ENCODE results near the gene PIP5K1B. TPM values are rescaled to one million over a fixed set of nuclear protein-coding genes. Genes with fewer than 3 reads are reported as not detected.

Gene PIP5K1B
- total RNA-seq, 1 experiment from 2014 or later = 5.2 TPM

DNA sequence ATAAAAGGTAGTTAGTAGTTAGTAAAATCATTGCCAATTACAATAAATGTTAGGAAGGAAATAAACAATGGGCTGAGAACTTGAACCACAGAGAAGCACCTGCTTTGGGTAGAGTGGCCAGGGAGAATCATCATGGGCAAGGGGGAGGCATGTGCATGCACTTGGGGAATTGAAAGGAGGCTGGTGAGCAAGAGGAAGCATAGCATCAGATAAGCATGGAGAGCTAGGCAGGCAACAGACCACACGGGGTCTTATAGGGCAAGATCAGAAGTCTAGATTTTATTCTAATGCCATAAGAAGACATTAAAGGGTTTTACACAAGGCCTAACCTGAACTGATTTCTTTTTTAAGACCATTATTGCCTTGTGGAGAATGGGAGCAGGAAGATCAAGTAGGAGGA is 93.4 kb downstream of the PIP5K1B start:
- ATAC-seq = no peak
- H3K27ac Mint-ChIP-seq = no peak overlapping the region
- no peaks in the 10 kb centered on the region for H3K36me3 Mint-ChIP-seq
- POLR2A ChIA-PET = no interaction called here
- DNase-seq (ENCODE audit: low spot score) = no peak
- H3K9me3 Mint-ChIP-seq = no peaks in the 10 kb centered on the region
- no peaks in the 10 kb centered on the region for H3K27me3 Mint-ChIP-seq (ENCODE audit: low read depth)
- TF ChIP-seq, protein P1, sequence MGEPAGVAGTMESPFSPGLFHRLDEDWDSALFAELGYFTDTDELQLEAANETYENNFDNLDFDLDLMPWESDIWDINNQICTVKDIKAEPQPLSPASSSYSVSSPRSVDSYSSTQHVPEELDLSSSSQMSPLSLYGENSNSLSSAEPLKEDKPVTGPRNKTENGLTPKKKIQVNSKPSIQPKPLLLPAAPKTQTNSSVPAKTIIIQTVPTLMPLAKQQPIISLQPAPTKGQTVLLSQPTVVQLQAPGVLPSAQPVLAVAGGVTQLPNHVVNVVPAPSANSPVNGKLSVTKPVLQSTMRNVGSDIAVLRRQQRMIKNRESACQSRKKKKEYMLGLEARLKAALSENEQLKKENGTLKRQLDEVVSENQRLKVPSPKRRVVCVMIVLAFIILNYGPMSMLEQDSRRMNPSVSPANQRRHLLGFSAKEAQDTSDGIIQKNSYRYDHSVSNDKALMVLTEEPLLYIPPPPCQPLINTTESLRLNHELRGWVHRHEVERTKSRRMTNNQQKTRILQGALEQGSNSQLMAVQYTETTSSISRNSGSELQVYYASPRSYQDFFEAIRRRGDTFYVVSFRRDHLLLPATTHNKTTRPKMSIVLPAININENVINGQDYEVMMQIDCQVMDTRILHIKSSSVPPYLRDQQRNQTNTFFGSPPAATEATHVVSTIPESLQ (CRISPR knock-in tag; IDR thresholded peaks at IDR 0.05) = no peak
- TF ChIP-seq, protein P2, sequence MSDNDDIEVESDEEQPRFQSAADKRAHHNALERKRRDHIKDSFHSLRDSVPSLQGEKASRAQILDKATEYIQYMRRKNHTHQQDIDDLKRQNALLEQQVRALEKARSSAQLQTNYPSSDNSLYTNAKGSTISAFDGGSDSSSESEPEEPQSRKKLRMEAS (CRISPR knock-in tag; IDR thresholded peaks at IDR 0.05) = no peak
- no peak for TF ChIP-seq ZNF671 (CRISPR knock-in tag; IDR thresholded peaks at IDR 0.05)
- TF ChIP-seq, protein P3, sequence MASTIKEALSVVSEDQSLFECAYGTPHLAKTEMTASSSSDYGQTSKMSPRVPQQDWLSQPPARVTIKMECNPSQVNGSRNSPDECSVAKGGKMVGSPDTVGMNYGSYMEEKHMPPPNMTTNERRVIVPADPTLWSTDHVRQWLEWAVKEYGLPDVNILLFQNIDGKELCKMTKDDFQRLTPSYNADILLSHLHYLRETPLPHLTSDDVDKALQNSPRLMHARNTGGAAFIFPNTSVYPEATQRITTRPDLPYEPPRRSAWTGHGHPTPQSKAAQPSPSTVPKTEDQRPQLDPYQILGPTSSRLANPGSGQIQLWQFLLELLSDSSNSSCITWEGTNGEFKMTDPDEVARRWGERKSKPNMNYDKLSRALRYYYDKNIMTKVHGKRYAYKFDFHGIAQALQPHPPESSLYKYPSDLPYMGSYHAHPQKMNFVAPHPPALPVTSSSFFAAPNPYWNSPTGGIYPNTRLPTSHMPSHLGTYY (CRISPR knock-in tag; IDR thresholded peaks at IDR 0.05) = no peak
- TF ChIP-seq, protein P4, sequence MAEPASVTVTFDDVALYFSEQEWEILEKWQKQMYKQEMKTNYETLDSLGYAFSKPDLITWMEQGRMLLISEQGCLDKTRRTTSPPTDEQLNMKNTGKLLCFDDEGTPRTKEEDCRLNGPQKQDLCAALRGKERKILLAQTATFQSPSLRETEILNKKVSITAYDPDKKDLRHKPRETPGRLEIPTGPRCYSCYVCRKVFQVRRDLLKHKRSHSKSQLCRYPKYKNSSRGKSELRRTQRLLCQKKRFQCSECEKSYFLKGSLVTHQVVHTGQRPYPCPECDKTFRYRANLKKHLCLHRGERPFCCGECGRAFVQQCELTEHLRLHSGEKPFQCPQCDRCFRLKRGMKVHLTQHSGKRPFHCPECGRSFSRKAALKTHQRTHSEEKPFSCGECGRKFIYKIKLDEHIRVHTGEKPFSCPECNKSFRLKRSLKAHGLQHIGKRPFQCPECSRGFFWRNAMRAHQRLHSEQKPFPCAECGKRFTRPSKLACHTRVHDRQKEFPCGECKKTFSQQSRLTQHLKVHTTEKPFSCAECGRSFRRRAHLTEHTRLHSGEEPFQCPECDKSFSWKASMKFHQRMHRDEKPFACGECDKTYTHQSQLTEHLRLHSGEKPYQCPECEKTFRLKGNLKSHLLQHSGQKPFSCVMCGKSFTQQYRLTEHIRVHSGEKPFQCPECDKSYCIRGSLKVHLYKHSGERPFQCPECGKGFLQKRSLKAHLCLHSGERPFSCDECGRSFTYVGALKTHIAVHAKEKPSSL (CRISPR knock-in tag; conservative IDR thresholded peaks at IDR 0.05) = no peak
- no peak for TF ChIP-seq NFE2L1 (CRISPR knock-in tag; IDR thresholded peaks at IDR 0.05)
- no peak for TF ChIP-seq IRF2 (CRISPR knock-in tag; IDR thresholded peaks at IDR 0.05; ENCODE audit: borderline replicate concordance, low read depth)
- no peak for TF ChIP-seq NR2C2 (CRISPR knock-in tag; IDR thresholded peaks at IDR 0.05)
- TF ChIP-seq TCF7 (CRISPR knock-in tag; IDR thresholded peaks at IDR 0.05; ENCODE audit: low read depth) = no peak
- TF ChIP-seq, protein P5, sequence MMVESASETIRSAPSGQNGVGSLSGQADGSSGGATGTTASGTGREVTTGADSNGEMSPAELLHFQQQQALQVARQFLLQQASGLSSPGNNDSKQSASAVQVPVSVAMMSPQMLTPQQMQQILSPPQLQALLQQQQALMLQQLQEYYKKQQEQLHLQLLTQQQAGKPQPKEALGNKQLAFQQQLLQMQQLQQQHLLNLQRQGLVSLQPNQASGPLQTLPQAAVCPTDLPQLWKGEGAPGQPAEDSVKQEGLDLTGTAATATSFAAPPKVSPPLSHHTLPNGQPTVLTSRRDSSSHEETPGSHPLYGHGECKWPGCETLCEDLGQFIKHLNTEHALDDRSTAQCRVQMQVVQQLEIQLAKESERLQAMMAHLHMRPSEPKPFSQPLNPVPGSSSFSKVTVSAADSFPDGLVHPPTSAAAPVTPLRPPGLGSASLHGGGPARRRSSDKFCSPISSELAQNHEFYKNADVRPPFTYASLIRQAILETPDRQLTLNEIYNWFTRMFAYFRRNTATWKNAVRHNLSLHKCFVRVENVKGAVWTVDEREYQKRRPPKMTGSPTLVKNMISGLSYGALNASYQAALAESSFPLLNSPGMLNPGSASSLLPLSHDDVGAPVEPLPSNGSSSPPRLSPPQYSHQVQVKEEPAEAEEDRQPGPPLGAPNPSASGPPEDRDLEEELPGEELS (CRISPR knock-in tag; IDR thresholded peaks at IDR 0.05) = no peak
- TF ChIP-seq GABPB1 (CRISPR knock-in tag; IDR thresholded peaks at IDR 0.05) = no peak
- TF ChIP-seq FOXJ3 (CRISPR knock-in tag; IDR thresholded peaks at IDR 0.05; ENCODE audit: borderline replicate concordance) = no peak
- TF ChIP-seq ZNF317 (CRISPR knock-in tag; IDR thresholded peaks at IDR 0.05; ENCODE audit: borderline replicate concordance, low read depth) = no peak
- TF ChIP-seq, protein P6, sequence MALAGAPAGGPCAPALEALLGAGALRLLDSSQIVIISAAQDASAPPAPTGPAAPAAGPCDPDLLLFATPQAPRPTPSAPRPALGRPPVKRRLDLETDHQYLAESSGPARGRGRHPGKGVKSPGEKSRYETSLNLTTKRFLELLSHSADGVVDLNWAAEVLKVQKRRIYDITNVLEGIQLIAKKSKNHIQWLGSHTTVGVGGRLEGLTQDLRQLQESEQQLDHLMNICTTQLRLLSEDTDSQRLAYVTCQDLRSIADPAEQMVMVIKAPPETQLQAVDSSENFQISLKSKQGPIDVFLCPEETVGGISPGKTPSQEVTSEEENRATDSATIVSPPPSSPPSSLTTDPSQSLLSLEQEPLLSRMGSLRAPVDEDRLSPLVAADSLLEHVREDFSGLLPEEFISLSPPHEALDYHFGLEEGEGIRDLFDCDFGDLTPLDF (CRISPR knock-in tag; IDR thresholded peaks at IDR 0.05) = no peak
- no peak for TF ChIP-seq MXD4 (CRISPR knock-in tag; IDR thresholded peaks at IDR 0.05; ENCODE audit: borderline replicate concordance)
- no peak for TF ChIP-seq SMAD4 (CRISPR knock-in tag; IDR thresholded peaks at IDR 0.05)
- TF ChIP-seq, protein P7, sequence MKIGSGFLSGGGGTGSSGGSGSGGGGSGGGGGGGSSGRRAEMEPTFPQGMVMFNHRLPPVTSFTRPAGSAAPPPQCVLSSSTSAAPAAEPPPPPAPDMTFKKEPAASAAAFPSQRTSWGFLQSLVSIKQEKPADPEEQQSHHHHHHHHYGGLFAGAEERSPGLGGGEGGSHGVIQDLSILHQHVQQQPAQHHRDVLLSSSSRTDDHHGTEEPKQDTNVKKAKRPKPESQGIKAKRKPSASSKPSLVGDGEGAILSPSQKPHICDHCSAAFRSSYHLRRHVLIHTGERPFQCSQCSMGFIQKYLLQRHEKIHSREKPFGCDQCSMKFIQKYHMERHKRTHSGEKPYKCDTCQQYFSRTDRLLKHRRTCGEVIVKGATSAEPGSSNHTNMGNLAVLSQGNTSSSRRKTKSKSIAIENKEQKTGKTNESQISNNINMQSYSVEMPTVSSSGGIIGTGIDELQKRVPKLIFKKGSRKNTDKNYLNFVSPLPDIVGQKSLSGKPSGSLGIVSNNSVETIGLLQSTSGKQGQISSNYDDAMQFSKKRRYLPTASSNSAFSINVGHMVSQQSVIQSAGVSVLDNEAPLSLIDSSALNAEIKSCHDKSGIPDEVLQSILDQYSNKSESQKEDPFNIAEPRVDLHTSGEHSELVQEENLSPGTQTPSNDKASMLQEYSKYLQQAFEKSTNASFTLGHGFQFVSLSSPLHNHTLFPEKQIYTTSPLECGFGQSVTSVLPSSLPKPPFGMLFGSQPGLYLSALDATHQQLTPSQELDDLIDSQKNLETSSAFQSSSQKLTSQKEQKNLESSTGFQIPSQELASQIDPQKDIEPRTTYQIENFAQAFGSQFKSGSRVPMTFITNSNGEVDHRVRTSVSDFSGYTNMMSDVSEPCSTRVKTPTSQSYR (CRISPR knock-in tag; IDR thresholded peaks at IDR 0.05) = no peak
- peaks cover 7% of the 10 kb centered on the region for H3K4me1 Mint-ChIP-seq
- CTCF ChIA-PET = no interaction called here
- no peak overlapping the region for H3K4me3 Mint-ChIP-seq

Data from WTC11 (cell line).